GM21526 (cell line): Measurements from ENCODE around the gene GPRC5C.

Source experiments
- ATAC-seq: cut with Tn5 transposase; IDR thresholded peaks from one replicate; pipeline ENCODE4 v1.9.1; 2021; ENCODE audit warnings: moderate library complexity; ENCODE audit not compliant: unreplicated experiment, low FRiP score

GPRC5C gene

DNA sequence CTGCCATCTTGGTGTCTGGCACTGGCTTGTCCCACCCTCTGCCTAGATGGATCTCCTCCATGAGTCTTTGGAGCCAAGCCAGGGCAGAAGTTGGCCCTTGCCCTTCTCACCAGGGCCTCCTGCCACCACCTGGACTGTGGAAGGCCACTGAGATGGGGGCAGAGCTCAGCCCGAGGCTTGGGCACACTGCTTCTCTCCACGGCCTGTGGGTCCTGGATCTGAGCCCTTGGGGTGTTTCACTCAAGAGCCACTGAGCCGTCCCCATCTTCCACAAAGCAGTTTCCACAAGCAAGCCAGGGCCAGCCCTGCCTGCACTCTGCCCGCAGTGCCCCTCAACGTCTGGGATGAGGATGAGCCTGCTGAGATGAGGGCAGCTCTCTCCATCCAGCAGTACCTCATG lies 17.9 kb downstream of the GPRC5C start:
- ATAC-seq = no peak

DNA sequence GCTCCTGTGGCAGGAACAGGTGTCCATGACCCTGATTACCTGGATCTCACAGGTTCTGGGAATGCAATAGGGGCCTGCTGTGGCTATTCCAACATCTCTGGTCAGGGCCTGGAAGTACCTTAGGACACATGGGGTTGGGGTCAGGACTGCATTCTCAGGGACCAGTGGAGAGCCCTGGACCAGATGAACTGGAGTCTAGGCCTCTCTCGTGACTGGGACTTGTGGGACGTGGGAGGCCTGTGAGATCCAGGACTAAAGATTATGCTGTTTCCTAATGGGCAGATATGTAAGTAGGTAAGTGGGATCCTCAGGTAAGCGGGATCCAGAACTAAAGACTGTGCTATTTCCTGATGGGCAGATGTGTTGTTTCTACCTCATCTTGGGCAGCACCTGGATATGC lies 18.3 kb downstream of the GPRC5C start:
- ATAC-seq = no peak

DNA sequence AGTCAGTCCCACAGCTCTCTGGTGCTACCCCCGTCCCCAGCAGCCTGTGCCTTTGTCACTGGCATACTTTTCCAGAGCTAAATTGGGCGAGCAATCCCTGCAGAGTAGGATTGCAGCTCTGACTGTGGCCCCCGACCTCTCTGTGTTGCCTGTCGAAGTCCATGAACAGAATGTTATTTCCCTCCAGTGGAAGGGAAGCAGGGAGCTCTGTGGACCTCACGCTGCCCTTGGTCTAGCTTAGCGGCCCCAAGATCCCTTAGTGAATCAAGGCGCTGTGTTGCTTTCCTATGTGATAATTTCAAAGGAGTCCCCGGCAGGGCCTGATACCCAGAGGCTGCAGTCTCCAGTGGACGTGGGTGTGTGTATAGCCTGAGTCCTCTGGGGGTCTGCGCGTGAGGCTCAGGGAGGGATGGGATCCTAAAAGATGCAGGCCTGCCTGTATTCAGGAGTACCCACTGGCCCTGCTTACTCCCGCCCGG lies 19.1 kb downstream of the GPRC5C start:
- no peak for ATAC-seq

DNA sequence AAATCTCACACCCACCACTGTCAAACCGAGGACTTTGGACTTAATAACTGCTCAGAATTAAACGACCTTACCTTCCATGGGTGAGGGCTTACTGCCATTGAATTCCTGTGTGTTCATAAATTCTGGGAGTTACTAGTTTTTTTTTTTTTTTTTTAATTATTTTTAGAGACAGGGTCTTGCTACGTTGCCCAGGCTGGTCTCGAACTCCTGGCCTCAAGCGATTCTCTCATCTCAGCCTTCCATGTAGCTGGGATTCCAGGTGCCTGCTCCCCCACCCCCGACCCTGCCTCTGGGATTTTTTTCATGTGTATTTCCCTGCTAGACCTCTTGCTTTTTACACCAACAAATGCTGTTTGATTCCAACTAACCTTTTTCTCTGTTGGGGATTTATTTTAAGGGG lies 19.7 kb downstream of the GPRC5C start:
- no peak for ATAC-seq

DNA sequence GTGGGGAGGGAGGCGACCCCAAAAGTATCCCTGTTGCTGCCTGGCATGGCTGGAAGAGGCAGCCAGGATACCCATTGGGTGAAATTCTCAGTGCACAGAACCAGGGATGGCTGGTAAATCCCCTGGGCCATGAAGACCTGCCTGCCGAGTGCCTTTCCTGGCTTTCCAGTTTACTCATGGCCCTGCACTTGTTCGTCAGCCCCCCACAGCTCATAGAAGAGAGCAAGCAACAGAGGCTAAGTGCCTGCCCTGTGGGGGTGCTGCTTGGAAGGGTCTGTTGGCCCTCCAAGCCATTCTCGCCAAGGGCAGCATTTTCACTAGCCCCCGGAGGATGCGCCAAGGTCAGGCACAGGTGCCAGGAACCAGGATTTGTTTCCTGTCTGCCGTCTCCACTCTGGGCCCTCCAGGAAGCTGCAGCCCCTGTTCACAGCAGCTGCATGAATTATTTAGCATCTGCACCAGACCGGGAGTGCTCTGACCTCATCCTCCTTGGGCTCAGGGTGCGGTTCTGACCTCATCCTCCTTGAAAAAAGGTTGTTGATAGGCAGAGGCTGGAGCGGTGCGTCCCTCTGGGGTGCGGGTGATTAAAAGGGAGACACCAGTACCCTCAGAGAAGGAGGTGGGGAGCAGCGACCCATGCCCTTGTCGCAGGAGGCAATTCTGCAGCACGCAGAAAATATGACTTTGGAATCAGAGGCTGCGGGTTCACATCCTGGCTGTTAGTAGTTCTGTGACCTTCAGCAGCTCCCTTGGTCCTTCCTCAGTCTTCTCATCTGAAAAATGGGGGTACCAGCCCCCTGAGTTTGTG lies 20.3 kb downstream of the GPRC5C start:
- no peak for ATAC-seq

DNA sequence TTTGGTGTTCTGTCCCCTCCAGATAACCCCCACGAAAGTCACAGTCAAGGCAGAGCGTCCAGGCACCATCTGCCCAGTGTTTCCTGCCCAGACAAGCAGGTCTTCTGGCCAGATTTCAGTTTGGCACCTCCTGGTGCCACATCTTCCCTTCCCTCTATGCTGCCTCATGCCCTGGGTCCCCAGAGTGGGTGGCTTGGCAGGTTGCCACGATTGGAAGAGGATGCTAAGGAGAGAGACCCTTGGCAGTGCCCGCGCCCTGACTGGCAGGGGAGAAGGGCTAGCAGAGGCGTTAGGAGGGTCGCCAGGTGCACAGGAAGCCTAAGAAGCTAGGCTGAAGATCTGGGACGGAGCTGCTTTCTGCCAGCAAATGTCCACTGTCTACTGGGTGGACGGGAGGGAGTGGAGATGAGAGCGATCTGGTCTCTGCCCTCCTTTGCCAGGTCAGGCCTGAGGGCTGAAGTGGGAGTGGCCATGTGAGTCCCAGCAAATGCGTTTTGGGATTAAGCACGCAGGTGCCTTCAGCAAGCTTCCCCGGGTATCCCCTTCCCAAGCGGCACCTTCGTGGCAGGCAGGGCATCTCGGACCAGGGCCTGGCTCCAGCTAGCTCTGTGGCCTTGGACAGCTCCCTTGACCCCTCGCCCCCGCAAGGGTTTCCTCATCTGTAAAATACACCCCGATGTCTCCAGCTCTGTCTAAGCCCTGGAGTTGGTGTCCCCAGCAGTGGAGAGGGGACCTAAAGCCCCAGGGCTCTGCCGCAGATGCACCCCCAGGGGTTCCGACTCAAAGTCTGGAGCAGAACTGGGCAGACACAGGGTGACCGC lies 21.2 kb downstream of the GPRC5C start:
- ATAC-seq = no peak

DNA sequence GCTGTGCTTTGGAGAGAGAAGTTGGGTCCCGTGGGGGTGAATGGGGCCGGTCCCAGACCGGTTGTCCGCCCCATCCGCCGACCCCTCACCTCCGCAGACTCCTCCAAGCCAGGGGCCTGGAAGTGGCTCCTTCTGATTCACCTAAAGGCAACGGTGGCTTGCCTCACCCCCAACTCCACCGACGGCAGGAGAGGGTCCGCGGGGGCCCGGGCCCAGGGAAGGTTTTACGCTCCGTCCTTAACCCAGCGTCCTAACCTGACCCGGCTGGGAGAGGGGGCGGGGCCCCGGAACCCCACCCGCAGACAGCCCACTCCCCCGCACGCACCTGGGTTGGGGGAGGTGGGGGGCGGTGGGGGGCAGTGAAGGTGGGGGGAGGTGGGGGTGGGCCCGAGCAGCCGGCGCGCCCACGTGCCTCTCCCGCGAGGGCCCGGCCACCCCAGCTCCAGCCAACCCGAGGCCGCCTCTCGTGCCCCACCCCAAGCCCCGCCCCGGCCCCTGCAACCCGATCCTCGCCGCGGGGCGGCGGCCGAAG lies 21.8 kb downstream of the GPRC5C start:
- no peak for ATAC-seq

DNA sequence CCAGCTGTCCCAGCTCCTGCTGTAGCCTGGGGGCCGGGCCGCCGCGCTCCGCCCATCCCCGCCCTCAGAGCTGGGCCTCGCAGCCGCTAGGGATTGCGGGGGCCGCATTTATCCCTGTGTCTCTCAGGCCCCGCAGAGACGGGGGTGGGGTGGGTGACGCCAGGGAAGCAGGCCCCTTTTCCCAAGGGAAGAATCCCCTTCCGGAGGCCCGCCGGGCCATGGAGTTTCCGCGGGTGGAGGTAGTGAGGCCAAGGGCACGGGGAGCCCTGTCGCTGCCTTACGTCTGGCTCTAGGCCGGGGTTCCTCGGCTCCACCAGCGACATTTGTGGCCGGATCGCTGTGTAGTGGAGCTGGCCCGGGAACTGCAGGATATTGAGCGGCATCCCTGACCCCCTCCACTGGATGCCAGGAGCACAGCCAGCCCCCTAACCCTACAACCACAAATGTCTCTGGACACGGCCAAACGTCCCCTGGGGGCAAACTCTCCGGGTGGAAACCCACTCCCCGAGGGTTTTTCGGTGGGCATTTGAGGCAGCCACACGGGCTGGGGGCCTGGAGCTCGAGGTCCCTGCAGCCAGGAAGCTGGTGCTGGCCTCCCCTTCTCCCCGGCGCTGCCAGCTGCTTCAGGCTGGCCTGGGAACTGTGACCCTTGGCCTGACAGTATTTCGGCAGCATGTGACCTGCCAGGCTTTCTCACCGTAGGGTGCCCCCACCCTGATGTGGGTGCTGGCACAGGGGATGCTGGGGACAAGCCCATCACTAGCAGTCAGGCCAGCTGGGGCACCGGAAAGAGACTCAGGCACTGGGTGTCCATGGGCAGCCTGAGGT lies 22.5 kb downstream of the GPRC5C start:
- ATAC-seq = peak; percentile 76

DNA sequence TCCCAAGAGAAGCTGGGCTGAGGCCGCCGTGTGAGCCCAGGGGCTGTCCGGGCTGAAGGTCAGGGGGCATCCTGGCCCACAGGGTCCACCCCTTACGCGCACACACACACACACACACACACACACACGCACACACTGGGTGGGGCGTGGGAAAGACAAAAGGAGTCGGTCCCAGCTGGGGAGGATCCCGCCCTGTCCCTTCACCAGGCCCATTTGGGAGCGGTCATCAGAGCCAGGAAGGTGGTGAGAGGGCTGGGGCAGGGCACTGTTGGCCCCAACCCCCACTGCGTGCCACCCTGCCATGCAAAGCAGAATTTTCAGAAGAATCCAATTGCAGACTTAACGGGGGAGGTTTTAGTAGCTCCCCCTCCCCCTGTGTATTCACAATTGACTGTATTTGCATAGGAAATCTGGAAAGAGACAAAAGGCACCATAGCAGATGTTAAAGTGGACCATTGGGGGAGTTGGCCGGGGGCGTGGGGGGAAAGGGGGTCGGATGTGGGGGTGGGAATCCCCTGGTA lies 23.2 kb downstream of the GPRC5C start:
- ATAC-seq = no peak

DNA sequence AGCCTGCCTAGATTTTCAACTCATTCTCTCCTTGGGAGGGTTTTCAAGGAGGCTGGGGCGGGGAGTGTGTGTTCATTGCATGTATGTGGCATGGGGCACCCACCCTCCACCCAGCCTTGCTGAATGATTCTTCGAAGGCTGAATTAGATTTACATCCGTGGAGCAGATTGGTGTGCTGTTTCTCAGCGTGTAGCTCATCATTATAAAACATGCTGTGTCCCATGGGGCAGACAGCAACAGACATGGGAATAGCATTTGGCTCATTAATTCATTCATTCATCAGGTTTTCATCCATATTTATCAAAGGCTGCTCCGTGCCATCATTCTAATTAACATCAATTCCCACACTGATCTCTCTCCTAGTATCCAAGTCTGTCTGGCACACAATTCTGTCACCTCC lies 23.9 kb downstream of the GPRC5C start:
- no peak for ATAC-seq

DNA sequence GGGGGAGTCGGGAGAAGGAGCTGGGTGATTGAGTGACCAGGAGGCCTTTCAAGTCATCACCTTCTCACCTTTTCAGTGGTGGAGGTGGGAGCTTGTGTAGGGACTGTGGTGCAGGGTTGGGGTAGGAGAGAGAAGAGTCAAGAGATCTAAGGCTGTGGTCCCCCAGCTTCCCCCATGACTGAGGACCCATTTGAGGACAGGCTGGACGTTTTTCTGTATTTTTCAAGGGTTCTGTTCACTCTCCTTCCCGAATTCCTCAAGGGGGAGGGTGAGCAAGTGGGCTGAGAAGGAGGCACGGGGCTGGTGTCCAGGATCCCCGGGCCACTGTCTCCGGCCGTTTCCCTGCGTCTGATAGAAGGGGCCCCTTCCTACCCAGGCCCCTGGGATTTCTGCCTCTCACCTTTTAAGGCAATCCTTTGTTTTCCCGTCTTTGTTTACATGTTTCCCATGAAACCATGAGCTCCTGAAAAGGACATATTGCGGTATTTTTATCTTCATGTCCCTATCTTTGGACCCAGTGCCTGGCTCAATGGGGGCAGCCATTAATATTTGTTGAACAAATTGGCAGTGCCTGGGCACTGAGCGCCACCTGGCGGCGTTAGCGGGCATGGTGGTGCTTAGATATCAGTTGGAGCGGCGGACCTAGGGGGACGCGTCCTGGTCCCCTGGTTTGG lies 25.4 kb downstream of the GPRC5C start:
- ATAC-seq = no peak

DNA sequence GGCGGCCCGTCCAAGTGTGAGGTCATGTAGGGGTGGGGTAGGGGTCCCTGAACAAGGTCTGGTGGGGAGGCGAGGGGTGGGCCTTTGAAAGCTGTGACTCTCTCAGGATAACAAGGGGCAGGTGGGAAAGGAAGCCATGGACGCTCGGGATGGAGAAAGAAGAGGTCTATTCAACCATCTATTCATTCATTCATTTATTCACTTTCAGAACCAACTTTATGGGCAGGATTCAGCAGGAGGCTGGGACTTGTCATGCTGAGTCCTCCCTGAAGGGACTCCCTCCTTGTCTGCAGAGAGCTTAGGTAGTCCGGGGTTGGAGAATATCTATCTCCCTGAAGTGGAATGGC lies 25.9 kb downstream of the GPRC5C start:
- no peak for ATAC-seq

DNA sequence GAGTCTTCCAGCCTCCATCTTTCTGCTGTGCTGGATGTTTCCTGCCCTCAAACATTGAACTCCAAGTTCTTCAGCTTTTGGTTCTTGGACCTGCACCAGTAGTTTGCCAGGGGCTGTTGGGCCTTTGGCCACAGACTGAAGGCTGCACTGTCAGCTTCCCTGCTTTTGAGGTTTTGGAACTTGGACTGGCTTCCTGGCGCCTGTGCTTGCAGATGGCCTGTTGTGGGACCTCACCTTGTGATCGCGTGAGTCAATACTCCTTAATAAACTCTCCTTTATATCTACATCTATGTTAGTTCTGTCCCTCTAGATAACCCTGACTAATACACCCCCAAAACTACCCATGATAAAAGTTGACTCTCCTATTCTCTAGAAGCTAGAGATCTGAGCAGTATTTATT lies 26.9 kb downstream of the GPRC5C start:
- no peak for ATAC-seq

DNA sequence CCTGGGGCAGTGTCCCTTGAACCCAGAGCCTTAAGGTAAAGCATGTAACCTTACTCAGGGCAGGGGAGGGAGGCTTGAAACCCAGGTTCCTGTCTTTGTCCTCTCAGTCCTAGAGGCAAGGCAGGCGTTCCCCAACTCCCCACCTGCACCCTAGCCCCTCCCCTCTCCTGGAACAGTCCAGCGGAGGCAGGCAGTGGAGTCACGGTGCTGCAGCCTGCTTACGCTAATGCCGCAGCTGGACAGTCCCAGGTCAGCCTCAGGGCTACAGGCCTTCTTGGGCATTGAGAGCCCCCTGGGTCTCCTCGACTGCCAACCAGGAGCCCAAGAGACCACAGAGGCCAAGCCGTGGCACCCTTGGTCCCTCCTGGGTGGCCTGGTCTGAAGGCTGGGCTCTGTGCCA lies 27.7 kb downstream of the GPRC5C start:
- ATAC-seq = no peak

DNA sequence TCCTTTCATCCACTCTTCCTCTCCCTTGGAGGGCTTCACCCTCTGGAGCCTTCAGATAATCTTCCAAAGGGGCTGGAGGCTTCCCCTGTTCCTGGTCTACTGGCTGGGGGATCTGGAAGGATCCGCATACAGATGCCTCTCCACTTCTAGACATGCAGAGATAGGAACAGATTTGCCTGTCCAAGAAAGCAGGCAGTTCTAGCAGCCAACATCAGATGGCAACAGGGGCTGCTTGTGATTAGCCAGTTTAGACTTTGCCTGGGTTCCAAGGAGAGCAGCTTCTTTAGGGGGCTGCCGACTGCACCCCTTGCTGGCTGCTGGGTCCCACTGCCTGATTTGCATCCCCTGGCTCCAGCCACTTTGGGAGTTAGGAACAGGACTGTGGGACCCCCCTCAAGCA lies 28.4 kb downstream of the GPRC5C start:
- no peak for ATAC-seq

DNA sequence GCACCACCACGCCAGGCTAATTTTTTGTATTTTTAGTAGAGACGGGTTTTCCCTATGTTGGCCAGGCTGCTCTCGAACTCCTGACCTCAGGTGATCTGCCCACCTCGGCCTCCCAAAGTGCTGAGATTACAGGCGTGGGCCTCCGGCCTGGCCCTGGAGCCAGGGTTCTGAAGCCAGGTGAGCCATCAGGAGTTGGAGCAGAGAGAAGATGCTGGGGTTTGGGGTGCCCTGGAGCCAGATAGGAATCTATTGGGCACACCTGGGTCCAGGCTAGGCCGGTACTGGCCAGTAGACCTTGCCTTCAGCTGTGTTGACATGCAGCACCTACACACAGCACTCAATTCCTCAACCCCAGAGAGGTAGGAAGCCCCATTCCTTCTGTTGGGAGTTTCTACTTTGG lies 29.1 kb downstream of the GPRC5C start:
- no peak for ATAC-seq

DNA sequence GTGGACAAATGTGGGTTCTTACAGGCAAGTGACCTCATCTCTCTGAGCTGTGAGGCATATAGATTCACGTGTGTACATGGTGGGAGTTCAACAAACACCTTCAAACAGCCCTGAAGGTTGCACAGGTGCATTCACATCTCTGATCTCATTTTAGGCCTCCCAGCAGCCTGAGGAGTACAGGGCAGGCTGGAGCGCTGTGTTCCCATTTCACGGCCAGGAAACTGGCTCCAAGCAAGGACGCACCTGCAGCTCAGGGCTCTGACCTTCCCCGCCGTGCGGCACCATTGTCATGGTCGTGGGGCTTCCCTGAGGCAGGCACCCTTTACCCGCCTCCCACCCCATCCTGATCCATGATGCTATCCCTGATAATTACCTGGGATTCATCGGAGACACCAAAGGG lies 29.7 kb downstream of the GPRC5C start:
- ATAC-seq = no peak

DNA sequence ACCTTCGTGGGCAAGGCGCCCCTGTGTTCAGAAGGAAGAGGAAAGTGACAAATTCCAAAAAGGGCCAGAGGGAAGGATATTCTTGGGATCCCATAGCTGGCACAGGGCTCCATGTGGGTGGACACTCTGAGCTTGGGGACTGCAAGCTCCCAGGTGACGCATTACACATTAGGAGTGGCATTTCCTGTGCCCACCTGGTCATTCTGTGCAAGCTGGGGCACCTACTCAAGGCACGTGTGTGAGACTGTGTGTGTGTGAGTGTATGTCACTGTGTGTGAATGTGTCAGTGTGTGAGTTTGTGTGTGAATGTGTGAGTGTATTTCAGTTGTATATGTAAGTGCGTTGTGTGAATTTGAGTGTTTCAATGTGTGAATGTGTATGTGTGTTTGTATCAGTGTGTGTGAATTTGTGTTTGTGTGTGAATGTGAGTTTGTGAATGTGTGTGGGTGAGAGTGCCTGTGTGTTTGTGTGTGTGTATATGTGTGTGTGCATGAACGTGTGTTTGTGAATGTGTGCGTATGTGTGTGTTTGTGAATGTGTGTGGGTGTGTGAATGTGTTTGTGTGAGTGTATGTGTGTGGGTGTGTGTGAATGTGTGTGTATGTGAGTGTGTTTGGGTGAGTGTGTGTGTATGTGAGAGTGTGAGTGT lies 33.0 kb downstream of the GPRC5C start:
- ATAC-seq = no peak

DNA sequence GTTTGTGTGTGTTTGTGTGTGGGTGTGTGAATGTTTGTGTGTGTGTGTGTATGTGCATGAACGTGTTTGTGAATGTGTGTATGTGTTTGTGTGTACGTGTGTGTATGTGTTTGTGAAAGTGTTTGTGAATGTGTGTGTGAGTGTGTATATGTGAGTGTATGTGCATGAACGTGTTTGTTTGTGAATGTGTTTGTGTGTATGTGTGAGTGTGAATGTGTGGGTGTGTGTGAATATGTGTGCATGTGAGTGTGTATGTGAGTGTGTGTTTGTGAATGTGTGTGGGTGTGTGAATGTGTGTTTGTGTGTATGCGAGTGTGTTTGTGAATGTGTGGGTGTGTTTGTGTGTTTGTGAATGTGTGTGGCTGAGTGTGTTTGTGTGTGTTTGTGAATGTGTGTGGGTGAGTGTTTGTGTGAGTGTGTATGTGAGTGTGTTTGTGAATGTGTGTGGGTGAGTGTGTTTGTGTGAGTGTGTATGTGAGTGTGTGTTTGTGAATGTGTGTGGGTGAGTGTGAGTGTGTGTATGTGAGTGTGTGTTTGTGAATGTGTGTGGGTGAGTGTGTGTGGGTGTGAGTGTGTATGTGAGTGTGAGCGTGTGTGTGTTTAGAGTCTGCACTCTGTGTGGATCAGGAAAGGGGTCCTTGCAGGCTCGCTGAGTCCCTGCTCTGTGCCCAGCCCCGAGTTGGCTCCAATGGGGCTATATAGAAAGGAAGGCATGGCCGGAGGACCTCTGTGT lies 33.7 kb downstream of the GPRC5C start:
- no peak for ATAC-seq
